GM18868 (cell line): ENCODE data around the gene ISM1.

Experiments
- ATAC-seq: cut with Tn5 transposase; IDR thresholded peaks from one replicate; pipeline ENCODE4 v1.9.1; 2021; ENCODE audit warnings: mild to moderate bottlenecking, moderate library complexity; ENCODE audit not compliant: unreplicated experiment

The ISM1 gene

DNA sequence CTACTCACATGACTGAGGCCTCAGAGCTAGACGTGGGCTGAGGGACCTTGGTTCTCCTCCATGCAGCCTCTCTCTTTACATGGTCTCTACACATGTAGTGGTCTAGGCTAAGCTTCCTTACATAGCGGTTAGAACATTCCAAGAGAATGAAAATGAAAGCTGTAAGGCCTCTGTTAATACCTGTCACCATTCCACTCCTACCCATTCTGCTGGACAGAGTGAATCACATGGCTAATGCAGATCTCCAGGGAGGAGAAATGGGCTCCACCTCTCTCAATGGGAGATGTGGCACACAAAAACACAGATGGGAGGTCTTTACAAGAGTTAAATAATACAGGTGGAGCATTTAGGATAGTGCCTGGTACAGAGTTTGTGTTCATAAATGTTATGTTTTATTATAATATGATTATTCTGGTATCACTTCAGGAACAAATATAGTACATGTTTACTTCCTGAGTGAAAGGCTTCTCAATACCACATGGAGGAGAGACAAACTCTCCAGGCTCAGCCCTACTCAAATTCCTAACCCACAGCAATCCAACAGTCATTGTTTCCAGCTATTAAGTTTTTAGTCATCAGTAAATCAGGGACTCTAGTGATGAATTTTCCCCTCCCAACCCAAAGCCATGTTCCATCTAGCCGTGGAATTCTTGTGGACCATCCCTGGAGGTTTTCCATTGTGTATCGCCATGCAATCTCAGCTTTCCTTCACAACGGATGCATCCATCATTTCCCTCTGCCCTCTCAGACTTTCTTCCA lies 57.9 kb downstream of the ISM1 start:
- no peak for ATAC-seq

DNA sequence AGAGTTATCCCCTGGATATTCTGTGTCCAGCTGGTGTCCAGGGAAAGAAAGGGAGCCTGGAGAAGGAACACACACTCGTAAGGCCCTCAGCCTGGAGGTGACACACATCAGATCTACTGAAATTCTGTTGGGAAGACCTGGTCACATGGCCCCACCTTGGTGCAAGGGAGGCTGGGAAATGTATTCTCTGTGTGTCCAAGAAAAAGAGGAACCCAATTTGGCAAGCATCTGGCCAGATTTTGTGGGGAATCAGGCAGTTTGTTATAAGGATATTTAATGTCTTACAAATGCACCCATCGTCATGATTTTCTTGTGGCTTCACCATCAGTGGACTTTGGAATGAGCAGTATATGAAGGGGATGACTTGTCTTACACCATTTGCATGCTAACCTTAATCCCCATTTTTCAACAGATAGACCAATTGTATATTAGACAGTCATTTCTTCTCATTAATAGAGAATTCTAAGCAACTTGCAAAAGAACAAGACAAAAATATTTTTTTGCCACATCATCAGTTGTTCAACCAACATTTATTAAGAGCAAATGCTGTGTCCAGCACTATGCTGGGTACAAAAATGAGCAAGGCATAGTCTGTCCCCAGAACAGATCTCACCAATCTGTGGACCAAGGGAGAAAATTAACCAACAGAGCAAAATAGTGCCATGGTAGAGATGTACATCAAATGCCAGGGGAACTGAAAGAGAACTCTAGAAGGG lies 59.7 kb downstream of the ISM1 start:
- no peak for ATAC-seq

DNA sequence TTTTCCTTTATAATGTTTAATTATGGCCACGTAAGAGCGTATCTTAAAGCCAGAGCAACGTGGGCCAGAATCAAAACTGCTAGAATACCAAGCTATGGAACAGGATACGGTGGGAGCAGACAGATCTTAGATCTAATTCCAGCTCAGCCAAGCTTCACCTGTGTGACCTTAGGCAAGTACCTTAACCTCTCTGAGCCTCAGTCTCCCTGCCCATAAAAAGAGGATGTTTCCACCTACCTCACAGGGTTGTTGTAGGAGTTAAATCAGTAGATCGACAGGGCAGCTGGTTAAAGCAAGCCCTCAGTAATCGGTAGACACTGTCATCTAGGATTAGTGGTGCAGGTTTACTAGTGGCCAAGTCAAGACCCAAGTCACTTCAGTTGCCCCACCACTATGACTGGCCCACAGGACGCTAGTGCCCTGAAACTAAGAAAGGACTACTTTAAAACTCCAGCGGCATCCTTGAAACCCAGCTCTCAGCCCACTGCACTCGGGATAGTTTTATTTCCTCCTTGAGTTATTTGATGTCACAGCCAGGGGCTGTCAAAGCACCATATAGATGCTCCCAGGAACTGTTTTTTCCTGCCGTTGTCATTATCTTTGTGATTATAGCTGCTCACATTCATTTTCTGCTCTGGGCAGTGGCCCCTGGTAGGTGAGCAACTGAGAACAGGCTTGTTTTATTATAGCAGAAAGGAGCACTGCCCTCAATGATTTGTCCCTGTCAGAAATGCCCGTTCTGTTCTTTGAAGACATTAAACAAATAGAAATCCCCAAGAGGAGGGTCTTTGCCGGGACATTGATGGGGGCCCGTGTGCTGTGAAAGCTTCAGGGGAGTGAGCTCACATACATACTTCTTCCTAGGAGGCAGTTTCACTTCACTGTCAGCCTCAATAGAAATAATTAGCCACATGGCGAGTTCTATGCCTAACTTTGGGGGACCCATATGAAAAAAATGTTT lies 63.1 kb downstream of the ISM1 start:
- no peak for ATAC-seq

DNA sequence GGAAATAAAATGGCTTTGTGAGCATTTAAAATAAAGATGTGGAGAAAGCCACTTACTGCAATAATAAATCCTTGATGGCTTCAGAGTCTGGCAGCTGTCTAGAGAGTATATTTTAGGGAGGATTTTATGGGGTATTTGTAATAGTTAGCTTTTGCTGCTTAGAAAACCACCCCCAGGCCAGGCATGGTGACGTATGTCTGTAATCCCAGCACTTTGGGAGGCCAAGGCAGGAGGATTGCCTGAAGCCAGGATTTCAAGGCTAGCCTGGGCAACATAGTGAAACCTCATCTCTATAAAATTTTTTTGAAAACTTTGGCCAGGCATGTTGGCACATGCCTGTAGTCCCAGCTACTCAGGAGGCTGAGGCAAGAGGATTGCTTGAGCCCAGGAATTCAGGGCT lies 63.8 kb downstream of the ISM1 start:
- no peak for ATAC-seq

DNA sequence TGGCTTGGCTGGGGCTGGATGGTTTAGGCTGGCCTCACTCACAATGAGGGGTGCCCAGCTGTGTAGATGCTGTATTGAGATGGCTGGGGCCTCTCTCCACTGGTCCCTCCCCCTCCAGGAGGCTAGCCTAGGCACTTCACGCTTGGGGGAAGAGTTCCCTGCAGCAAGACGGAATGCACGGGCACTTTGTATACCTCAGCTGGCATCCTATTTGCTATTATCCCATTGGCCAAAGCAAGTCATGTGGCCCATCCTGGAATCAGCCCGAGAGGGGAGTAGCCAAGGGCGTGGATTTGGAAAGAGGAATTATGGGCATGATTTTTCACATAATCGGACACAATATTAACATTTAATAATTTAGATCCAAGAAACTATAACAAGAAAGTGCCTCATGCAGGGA lies 64.3 kb downstream of the ISM1 start:
- ATAC-seq: no peak

DNA sequence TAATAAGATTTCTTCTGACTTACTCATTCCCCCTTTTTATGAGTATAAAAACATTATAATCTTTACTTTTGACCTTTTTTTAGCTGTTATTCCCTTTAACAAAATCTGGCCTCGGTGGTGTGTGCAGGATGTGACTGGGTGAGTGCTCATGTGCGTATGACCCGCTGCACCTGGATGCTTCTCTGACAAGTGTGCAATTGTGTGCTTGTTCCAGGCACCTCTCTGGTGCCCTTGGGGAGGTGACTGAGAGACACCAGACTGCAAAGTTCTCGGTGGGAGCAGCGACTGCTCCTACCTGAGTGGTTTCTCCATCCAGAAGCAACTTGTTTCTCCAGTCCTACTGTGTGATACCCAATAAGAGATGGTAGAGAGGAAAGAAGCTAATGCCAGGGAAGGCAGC lies 65.0 kb downstream of the ISM1 start:
- no peak for ATAC-seq

DNA sequence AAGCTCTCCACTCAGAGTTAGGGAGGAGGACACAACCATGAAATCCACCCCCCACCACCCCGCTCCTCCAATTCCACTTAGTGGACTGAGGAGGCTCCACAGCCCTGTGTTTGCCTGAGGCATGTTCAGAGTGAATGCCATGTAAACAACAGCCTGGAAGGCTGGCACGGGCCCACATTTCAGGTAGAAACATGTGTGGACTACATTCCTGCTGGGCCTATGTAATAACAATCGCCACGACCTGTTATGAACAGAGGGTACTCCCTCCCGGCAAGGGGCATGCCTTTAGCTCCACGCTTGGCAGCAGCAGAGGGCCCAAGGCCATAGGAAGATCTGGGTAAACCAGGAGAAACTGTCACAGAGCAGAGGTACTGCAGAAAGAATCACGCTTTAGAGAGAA lies 65.5 kb downstream of the ISM1 start:
- no peak for ATAC-seq

DNA sequence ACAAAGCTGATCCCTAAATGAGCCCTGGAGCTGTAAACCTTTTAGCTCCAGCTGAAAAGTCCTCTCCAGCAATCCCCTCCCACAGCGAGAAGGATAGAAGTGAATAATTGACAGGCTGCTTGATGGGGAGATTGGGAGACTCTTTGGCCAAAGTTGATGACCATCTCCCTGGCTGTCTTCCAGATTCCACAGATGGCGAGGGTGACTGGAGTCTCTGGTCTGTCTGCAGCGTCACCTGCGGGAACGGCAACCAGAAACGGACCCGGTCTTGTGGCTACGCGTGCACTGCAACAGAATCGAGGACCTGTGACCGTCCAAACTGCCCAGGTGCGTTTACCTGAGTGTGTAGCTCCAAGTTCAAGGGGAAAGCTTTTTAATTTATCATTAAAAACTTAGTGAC lies 67.3 kb downstream of the ISM1 start:
- no peak for ATAC-seq

DNA sequence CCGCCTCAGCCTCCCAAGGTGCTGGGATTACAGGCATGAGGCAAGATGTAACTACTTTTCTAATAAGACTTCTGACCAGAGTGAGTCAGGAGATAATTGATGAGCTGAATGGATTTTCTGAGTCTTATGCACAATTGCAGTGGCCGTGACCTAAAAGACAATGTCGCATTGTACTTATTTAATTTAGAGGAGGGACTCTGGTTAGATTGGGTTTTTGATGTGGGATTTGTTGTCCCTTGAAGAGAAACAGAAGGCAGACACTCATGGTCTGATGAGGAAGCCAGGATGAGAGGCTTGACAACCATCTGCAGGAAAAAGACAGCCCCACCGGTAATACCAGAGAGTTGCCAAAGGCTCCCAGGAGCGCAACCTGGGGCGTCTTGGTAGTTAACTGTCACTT lies 68.0 kb downstream of the ISM1 start:
- ATAC-seq: no peak

DNA sequence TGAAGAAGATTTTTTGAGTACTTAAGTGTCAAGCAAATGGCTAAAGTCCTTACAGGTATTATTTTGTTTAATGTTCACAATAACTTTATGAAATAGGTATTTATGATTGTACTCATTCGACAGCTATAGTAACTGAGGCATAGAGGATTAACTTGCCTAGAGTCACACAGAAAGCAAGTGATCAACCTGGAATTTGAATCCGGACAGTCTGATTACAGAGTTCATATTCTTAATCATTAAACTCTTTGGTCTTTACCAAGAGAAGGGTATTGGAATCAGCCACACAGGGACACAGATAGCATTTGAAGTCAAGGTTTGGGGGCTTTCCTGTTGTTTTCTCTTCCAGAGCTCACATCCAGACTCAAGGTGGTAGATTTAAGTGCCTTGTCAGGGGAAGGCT lies 69.7 kb downstream of the ISM1 start:
- no peak for ATAC-seq

DNA sequence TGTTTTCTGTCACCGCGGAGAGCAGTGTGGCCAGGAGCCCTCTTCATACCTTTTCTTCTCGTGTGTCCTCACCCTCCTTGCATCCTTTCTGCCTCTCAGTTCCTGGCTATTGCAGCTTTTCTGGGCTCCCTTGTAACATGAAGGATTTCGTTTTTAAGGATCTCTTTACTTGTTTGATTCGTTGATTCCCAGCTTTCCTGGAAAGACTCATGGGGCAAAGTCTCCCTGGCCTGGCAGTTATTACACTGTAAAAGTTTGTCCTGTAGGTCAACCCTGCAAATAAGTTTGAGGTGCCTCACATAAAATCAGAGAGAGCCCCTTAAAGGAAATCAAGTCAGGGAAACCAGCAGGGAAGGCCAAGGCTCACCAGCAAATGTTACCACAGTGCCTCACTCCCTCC lies 70.1 kb downstream of the ISM1 start:
- no peak for ATAC-seq

DNA sequence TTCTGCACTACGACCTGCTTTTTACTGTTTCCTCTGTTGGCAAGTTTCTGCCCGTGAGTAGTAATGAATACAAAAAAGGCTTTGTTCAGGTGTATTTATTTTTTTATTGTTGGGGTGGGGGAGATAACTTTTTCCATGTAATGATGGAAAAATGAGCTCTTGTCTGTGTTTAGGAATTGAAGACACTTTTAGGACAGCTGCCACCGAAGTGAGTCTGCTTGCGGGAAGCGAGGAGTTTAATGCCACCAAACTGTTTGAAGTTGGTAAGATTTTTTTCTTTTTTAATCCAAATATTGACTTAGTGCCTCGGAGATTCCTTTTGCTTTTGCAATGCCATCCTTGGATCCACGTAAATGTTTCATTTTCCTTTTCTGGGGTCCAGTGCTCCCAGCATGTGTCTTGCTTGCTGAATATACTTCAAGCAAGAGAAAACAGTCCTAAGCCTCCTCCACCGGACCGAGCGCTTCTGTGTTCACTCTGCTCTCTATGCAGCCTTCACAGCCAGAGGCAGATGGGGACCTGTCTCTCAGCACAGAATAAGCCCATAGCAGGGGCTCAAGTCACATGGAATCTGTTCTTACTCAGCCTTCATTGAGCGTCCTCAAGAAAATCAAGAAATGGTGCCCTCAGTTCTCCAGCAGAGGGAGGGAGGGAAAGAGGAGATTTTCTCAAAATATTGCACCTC lies 71.3 kb downstream of the ISM1 start:
- ATAC-seq: no peak

DNA sequence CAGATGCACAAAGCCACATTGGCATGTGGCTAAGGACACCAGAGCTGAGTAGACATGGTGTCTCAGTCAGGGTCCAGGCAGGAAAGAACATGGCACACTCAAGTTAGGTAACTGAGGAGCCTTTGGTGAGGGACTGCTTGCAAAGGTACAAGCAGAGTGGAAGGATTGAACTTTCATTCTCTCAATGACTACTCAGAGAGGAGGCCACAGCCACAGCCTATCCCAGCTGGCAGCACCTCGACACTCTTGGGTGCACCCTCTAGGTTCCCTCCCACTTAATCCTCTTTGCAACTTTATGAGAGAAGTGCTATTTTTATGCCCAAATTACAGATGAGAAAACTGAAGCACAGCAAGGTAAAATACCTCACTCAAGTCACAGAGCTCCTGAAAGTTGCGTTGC lies 73.4 kb downstream of the ISM1 start:
- no peak for ATAC-seq

DNA sequence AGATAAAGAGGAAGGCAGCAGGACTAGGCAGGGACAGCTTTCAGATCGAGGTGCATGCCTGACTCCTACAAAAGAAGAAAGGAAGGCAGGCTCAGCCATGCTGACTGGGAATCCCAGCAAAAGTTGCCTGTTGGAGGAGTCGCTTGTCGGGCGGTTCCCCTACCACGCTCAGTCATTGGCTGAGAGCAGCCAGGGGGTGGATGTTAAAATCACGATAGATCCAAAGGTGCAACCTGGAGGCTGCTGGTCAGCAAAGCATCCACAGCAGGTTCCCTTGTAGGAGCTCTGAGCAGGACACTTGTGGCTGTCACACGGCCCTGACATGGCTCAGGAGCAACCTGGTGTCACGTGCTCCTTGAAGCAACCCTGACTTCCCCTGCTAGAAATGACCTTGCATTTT lies 74.6 kb downstream of the ISM1 start:
- no peak for ATAC-seq

DNA sequence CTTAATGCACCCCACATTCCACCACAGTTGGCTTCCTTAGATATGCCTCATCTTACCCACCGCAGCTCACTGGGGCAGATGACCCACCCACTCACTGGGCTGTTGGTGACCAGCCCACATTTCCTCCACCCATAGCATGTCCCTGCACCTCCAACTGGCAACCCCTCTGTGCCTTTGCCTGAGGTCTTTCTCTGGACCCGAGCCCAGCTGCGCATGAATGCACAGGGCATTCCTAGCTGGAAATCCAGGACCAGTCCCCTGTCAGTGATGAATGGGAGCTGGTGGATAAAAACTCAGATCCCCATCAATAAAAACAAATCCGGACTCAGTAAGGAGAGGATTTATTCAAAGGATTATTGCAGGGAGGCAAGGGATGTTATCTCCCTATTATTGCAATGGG lies 75.0 kb downstream of the ISM1 start:
- no peak for ATAC-seq

DNA sequence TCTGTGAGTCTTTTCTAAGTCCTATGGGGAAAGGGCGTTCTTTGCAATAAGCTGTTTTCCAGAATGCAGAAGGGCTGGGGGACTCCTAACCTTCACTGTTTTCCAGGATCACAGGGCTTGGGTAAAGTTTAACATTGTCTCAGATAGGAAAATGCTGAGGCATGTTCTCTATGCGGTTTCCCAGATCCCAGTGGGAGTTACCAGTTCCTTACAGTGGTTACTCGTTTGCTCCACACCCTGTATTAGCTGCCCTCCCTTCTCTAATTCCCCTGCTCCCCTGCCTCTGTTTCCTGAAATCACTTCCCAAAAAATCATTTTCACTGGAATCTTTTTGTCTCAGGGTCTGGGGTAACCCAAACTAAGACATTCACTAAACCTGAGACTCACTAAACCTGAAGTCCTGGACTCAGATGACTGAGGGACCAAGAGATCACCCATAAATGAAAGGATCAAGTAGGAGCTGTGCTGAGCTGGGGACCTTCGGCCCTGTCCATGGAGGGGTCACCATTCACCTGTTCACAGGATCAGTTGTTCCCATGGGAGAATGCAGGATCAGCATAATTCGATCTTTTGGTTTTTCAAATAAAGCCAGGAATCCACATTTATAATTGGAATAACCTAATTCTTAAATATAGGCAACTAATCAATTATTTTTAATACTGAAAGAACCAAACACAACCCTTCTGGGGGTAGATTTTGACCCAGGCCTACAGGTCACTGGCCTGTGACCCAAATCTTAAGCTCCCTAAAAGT lies 76.2 kb downstream of the ISM1 start:
- no peak for ATAC-seq

DNA sequence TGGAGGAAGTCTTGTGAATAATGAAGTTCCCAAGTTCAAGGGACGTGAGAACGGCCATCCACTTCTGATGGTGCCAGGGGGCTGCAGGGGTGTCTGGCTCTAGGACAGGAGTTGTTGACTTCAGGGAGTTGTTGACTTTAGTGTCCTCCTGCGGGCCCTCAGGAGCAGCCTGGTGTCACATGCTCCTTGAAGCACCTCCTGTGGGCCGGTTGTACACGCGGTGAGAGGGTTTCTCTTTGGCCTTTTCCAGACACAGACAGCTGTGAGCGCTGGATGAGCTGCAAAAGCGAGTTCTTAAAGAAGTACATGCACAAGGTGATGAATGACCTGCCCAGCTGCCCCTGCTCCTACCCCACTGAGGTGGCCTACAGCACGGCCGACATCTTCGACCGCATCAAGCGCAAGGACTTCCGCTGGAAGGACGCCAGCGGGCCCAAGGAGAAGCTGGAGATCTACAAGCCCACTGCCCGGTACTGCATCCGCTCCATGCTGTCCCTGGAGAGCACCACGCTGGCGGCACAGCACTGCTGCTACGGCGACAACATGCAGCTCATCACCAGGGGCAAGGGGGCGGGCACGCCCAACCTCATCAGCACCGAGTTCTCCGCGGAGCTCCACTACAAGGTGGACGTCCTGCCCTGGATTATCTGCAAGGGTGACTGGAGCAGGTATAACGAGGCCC lies 77.8 kb downstream of the ISM1 start:
- ATAC-seq: no peak

DNA sequence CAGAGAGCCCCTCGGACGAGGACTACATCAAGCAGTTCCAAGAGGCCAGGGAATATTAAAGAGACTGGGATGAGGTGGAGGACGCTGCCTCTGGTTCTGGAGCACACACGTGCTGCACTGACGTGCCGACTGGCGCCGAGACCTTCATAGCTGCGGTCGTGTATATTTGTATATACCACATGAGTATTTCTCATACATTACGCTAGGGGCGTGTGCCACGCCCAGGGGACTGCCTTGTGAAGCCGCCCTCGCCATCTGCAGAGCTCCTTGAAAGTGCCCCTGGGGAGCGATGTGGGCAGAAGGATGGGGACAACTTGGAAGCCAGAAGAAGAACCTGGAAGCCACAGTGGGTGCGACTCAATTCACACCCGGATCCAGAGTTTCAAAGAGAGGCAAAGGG lies 78.3 kb downstream of the ISM1 start:
- ATAC-seq: no peak

DNA sequence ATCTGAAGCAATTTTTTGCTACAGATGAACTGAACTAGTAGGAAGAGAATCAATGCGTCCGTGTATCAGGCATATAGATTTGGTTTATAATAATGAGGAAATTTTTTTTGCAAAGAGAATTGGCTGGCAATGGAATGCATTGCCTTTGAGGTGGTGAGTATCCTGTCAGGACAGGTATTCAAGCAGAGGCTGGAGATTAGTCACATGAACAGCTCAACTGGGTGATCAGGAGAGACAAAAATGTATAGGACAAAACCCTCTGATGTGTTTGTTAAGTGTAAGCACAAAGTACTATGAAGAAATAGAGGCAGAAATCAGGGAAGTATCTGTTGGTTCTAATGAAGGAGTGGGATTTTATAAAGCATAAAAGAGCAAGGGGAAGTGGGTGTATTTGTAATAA lies 80.5 kb downstream of the ISM1 start:
- no peak for ATAC-seq
